Tibial artery (tissue), 4 donors: ENCODE results near the gene CXorf65.
A peak's percentile ranks its signal among the peaks of the same experiment; 100 is the strongest.

Source experiments
- DNase-seq, 2 donors: peaks; one replicate each; pipeline ENCODE4 v3.0.0-alpha.2; 2019
- H3K27ac ChIP-seq, 2 donors: fragments of 200-600 bp; sonication (generic) in 1 of 2; 1 replicate in 1 of 2; 2 replicates in 1 of 2; pipeline ENCODE4 v1.5.1; 2018 to 2019; ENCODE audit warnings: mild to moderate bottlenecking in 1 of 2
- H3K27me3 ChIP-seq, 2 donors: fragments of 200-600 bp; sonication (generic) in 1 of 2; one replicate each; pipeline versions ENCODE4 v1.5.1 to v1.6.0; 2016 to 2019
- H3K36me3 ChIP-seq, 3 donors: fragments of 200-600 bp; sonication (generic) in 2 of 3; one replicate each; pipeline ENCODE4 v1.5.1; 2016 to 2019; ENCODE audit warnings: mild to moderate bottlenecking in 2 of 3
- H3K4me1 ChIP-seq, 4 donors: fragments of 200-600 bp; sonication (generic) in 2 of 4; 1 replicate in 3 of 4; 2 replicates in 1 of 4; pipeline ENCODE4 v1.5.1; 2016 to 2019
- H3K4me3 ChIP-seq, 2 donors: fragments of 200-600 bp; sonication (generic) in 1 of 2; 1 replicate in 1 of 2; 2 replicates in 1 of 2; pipeline ENCODE4 v1.5.1; 2018 to 2019; ENCODE audit warnings: mild to moderate bottlenecking in 2 of 2
- H3K9me3 ChIP-seq, 3 donors: fragments of 200-600 bp; sonication (generic) in 1 of 3; one replicate each; pipeline ENCODE4 v1.5.1; 2016 to 2019
- intact Hi-C: fragments of 100-400 bp; cut with DNase I; formaldehyde crosslinking; loops from one replicate; pipeline ENCODE4 v1.15.0; 2023; ENCODE audit warnings: low total_unique reads
- TF ChIP-seq, protein P1 (sequence below), 2 experiments: fragments of 200-600 bp in 1 of 2; fragments of 450-650 bp in 1 of 2; IDR thresholded peaks; one replicate each; pipeline ENCODE4 v1.5.1; 2017 to 2019; ENCODE audit warnings: antibody characterized with exemption in 2 of 2, mild to moderate bottlenecking in 1 of 2, moderate library complexity in 1 of 2

The CXorf65 gene

DNA sequence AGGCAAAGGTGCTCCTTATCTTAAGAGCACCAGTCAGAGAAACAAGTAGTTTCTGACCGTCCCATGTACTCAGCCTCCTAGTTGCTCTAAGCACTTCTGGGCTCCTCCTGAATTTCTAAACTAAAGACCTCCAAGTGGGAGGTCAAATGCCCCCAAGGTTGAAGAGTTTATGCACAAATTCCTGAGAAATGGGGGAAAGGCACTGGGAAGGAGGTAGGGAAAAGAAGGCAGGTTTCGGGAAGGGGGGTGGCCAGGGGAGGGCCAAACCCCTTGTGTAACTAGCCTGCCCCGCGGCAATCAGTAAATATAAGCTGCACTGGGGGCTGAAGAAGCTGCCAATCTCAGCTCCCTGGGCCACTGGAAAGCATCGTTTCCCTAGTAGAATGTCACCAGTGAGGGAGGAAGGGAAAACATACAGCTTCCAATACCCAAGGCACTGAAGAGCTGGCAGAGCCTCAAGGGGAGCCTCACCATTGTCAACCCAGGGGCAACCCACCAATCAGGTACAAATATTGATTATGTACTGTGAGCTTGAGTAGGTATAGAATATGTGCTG lies 7.5 kb downstream of the CXorf65 start:
- Histone ChIP-seq H3K36me3 (no peaks in the 10 kb centered on the region), H3K27me3 (no peaks in the 10 kb centered on the region), H3K4me3 (no peak overlapping the region), H3K4me1 (peaks cover 0 to 20% (median 8%) of the 10 kb centered on the region in 4 donors), H3K9me3 (no peaks in the 10 kb centered on the region), H3K27ac (no peak overlapping the region)
- DNase-seq = no peak
- intact Hi-C loops = loop anchor here (10.0 kb wide), 1 partner anchor 76 kb away; no protein-coding TSS in a partner anchor
- TF ChIP-seq, protein P1, sequence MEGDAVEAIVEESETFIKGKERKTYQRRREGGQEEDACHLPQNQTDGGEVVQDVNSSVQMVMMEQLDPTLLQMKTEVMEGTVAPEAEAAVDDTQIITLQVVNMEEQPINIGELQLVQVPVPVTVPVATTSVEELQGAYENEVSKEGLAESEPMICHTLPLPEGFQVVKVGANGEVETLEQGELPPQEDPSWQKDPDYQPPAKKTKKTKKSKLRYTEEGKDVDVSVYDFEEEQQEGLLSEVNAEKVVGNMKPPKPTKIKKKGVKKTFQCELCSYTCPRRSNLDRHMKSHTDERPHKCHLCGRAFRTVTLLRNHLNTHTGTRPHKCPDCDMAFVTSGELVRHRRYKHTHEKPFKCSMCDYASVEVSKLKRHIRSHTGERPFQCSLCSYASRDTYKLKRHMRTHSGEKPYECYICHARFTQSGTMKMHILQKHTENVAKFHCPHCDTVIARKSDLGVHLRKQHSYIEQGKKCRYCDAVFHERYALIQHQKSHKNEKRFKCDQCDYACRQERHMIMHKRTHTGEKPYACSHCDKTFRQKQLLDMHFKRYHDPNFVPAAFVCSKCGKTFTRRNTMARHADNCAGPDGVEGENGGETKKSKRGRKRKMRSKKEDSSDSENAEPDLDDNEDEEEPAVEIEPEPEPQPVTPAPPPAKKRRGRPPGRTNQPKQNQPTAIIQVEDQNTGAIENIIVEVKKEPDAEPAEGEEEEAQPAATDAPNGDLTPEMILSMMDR (IDR thresholded peaks at IDR 0.05) = no peak

DNA sequence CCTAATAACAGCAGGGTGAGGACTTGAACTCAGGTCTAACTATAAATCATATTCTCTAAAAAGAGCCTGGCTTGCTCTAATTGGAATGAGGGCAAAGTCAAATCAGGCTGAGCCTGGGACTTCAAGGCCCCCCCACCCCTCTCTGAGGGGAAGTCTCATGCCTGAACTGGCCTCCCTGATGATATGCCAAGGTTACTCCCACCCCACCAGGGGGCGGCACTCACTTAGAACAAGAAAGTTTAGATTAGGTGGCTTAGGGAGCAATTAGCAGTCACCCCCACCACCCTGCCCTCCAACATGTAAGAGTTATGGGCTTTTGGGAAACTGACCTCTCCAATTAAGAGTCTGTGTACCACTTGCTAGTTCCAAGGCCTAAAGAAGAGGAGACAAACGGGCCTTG lies 8.2 kb downstream of the CXorf65 start:
- H3K4me1 ChIP-seq = peaks cover 0 to 20% (median 8%) of the 10 kb centered on the region in 4 donors
- DNase-seq = peak; percentile 60 to 66
- H3K4me3 ChIP-seq = no peak overlapping the region
- TF ChIP-seq, protein P1 (IDR thresholded peaks at IDR 0.05) = peak; percentile 37 to 38
- intact Hi-C loops = loop anchor here (10.0 kb wide), 1 partner anchor 76 kb away; no protein-coding TSS in a partner anchor
- no peak overlapping the region for H3K27ac ChIP-seq
- H3K9me3 ChIP-seq = no peaks in the 10 kb centered on the region
- no peaks in the 10 kb centered on the region for H3K27me3 ChIP-seq
- H3K36me3 ChIP-seq = no peaks in the 10 kb centered on the region

DNA sequence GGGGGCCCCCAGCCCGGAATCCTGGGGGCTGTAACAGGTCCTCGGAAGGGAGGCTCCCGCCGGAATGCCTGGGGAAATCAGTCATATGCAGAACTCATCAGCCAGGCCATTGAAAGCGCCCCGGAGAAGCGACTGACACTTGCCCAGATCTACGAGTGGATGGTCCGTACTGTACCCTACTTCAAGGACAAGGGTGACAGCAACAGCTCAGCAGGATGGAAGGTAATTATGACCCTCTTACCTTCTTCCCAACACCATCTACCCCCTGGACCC lies 9.8 kb downstream of the CXorf65 start:
- TF ChIP-seq, protein P1 (IDR thresholded peaks at IDR 0.05) = no peak
- Histone ChIP-seq H3K27me3 (no peaks in the 10 kb centered on the region), H3K4me3 (peak overlapping the region; percentile 61 to 66), H3K27ac (peak overlapping the region; percentile 76 to 79), H3K4me1 (peaks cover 0 to 20% (median 8%) of the 10 kb centered on the region in 4 donors), H3K9me3 (no peaks in the 10 kb centered on the region), H3K36me3 (no peaks in the 10 kb centered on the region)
- intact Hi-C loops = loop anchor here (10.0 kb wide), 1 partner anchor 78 kb away; no protein-coding TSS in a partner anchor
- DNase-seq = no peak

DNA sequence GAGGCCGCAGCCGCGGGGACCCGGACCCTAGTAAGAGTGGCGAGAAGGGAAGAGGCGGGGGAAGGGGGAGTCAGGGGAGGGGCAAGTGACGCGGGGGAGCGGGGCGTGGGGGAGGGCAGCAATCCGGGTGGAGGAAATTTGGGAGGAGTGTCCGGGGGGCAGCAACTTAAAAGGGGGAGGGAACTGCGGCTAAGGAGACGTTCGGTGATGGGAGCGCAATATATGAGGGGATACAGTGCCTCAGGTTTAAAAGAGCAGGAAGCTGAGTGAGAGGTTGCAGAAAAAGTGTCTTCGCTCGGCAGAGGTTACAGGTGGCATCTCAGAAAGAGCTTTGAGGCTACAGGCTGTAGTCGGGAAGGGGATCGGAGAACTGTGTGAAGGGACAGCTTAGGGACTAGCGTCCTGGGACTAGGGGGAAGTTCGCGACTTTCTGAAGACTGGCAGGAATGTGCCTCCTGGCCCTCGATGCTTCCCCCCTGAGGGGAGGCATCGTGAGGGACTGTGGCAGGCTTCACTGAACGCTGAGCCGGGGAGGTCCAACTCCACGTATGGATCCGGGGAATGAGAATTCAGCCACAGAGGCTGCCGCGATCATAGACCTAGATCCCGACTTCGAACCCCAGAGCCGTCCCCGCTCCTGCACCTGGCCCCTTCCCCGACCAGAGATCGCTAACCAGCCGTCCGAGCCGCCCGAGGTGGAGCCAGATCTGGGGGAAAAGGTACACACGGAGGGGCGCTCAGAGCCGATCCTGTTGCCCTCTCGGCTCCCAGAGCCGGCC lies 10.4 kb downstream of the CXorf65 start:
- H3K4me1 ChIP-seq = peaks cover 0 to 20% (median 8%) of the 10 kb centered on the region in 4 donors
- intact Hi-C loops = loop anchor here (10.0 kb wide), 1 partner anchor 79 kb away; no protein-coding TSS in a partner anchor
- H3K9me3 ChIP-seq = no peaks in the 10 kb centered on the region
- no peaks in the 10 kb centered on the region for H3K36me3 ChIP-seq
- peak overlapping the region; percentile 76 to 79 for H3K27ac ChIP-seq
- no peaks in the 10 kb centered on the region for H3K27me3 ChIP-seq
- TF ChIP-seq, protein P1 (IDR thresholded peaks at IDR 0.05) = no peak
- peak overlapping the region; percentile 61 to 66 for H3K4me3 ChIP-seq
- DNase-seq = peak in 1 of 2 donors; percentile 84

DNA sequence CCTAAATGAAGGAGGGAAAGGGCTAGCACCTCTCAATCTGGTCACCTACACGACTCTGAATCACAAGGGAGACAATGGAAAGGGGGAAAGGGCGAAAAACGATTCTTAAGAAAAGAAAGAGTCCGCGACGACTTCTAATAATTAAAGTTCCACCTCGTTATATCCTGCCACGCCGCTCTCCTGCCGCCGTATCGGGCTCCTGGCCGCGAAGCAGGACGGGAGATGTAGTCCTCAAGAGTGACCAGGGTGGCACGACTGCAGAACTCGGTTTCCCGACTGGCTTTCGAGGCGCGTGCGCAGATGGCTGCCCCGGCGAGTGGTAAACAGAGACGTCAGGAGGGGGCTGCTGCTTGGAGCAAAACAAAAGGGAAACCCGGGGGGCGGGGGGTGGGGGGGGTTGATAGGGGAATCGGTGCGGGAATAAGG lies 11.0 kb downstream of the CXorf65 start, which contains the start of gene FOXO4:
Gene FOXO4 (plus strand): TSS at position 297 of the 426 bp plus-strand sequence. CDS start 678 bp downstream, outside the sequence.
- intact Hi-C loops = loop anchor here (10.0 kb wide), 1 partner anchor 79 kb away; no protein-coding TSS in a partner anchor

More for the DNA sequence above, 11.0 kb downstream of the CXorf65 start, which contains the start of gene FOXO4:
- H3K4me1 ChIP-seq = peaks cover 0 to 20% (median 8%) of the 10 kb centered on the region in 4 donors
- no peaks in the 10 kb centered on the region for H3K36me3 ChIP-seq
- peak within 1 kb of the TSS; percentile 76 to 79 for H3K27ac ChIP-seq
- peak; percentile 93 to 94 for DNase-seq
- TF ChIP-seq, protein P1 (IDR thresholded peaks at IDR 0.05) = no peak
- no peaks in the 10 kb centered on the region for H3K27me3 ChIP-seq
- H3K9me3 ChIP-seq = no peaks in the 10 kb centered on the region
- H3K4me3 ChIP-seq = peak within 1 kb of the TSS; percentile 61 to 66
